OCI-LY1 (cell line): ENCODE data around the gene IRAK1.

ENCODE experiments used
- CTCF ChIP-seq: fragments of 200-600 bp; sonication (generic), shearing (Covaris generic); IDR thresholded peaks from 2 replicates; pipeline ENCODE4 v1.5.1; 2017; ENCODE audit warnings: mild to moderate bottlenecking, antibody characterized with exemption, low read length, moderate library complexity, mixed read lengths
- EZH2 ChIP-seq: fragments of 200-600 bp; sonication (generic), shearing (Covaris generic); IDR thresholded peaks from 2 replicates; pipeline ENCODE4 v1.8.0; 2017; ENCODE audit warnings: borderline replicate concordance, mixed run types, mild to moderate bottlenecking, antibody characterized with exemption, low read length, moderate library complexity, mixed read lengths

- TF ChIP-seq CTCF: no peak
- no peak for TF ChIP-seq EZH2
Observed at GRCh38 chrX:154040863-154041262, 21.2 kb upstream of the IRAK1 start.
